ENCODE measurements around the gene MEGF8. TPM values are rescaled to one million over a fixed set of nuclear protein-coding genes. Genes with fewer than 3 reads are reported as not detected.

The MEGF8 gene
- total and polyA plus RNA-seq, 9 of the 15 experiments (the other 6 are each of a cell fraction or from before 2014, with no cell fraction given): 0.28 to 13.1 (median 3.0) TPM

DNA sequence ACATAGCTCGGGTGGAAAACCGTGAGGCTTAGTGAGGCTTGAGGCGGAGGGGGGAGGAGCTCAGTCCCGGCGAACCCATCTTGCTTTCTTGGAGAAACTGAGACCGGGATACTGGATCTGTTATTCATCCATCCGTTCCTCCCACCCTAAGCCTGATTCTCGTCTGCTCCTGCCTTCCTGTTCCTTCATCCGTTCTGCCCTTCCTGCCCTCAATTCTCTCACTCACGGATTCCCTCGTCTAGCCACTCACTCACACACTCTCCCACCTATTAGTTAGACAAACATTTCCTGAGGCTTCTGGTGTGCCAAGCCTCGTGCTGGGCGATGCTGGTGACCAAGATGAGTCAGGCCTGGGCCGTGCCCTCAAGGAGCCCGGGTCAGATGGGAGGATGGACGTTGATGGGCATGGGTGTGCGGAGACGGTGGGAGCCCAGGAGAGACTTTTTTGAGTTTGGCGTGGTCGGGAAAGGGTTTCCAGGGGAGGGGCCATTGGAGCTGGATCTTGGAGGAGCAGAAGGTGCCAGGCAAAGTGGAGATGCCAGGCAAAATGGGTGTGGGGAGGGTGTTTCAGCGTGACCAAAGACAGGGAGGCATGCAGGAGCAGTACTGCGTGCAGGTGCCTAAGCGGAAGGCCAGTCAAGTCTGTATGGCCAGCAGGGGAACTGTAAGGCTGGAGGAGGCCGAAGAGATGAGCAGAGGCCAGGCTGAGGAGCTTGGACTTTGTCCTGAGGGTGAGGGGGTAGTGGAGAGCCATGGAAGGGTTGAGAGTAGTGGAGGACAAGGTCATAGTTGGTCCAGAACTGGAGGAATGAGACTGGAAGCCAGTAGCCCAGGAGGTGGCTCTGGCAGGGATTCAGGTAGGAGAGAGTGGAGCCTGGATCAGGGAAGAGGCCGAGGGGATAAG, 72.1 kb downstream of the MEGF8 start (continued):
- TF ChIP-seq, protein P1, sequence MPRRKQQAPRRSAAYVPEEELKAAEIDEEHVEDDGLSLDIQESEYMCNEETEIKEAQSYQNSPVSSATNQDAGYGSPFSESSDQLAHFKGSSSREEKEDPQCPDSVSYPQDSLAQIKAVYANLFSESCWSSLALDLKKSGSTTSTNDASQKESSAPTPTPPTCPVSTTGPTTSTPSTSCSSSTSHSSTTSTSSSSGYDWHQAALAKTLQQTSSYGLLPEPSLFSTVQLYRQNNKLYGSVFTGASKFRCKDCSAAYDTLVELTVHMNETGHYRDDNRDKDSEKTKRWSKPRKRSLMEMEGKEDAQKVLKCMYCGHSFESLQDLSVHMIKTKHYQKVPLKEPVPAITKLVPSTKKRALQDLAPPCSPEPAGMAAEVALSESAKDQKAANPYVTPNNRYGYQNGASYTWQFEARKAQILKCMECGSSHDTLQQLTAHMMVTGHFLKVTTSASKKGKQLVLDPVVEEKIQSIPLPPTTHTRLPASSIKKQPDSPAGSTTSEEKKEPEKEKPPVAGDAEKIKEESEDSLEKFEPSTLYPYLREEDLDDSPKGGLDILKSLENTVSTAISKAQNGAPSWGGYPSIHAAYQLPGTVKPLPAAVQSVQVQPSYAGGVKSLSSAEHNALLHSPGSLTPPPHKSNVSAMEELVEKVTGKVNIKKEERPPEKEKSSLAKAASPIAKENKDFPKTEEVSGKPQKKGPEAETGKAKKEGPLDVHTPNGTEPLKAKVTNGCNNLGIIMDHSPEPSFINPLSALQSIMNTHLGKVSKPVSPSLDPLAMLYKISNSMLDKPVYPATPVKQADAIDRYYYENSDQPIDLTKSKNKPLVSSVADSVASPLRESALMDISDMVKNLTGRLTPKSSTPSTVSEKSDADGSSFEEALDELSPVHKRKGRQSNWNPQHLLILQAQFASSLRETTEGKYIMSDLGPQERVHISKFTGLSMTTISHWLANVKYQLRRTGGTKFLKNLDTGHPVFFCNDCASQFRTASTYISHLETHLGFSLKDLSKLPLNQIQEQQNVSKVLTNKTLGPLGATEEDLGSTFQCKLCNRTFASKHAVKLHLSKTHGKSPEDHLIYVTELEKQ (CRISPR knock-in tag; IDR thresholded peaks at IDR 0.05): no peak
- no peak for TF ChIP-seq L3MBTL2 (IDR thresholded peaks at IDR 0.05)
- TF ChIP-seq ERF (CRISPR knock-in tag; IDR thresholded peaks at IDR 0.05): no peak
- no peak for TF ChIP-seq HDAC8 (tag; IDR thresholded peaks at IDR 0.05)
- no peak; the same call in 1 of the 2 replicates for TF ChIP-seq PHF8 (IDR thresholded peaks at IDR 0.05; ENCODE audit: borderline replicate concordance, low read length)
- TF ChIP-seq, protein P2, sequence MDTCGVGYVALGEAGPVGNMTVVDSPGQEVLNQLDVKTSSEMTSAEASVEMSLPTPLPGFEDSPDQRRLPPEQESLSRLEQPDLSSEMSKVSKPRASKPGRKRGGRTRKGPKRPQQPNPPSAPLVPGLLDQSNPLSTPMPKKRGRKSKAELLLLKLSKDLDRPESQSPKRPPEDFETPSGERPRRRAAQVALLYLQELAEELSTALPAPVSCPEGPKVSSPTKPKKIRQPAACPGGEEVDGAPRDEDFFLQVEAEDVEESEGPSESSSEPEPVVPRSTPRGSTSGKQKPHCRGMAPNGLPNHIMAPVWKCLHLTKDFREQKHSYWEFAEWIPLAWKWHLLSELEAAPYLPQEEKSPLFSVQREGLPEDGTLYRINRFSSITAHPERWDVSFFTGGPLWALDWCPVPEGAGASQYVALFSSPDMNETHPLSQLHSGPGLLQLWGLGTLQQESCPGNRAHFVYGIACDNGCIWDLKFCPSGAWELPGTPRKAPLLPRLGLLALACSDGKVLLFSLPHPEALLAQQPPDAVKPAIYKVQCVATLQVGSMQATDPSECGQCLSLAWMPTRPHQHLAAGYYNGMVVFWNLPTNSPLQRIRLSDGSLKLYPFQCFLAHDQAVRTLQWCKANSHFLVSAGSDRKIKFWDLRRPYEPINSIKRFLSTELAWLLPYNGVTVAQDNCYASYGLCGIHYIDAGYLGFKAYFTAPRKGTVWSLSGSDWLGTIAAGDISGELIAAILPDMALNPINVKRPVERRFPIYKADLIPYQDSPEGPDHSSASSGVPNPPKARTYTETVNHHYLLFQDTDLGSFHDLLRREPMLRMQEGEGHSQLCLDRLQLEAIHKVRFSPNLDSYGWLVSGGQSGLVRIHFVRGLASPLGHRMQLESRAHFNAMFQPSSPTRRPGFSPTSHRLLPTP (IDR thresholded peaks at IDR 0.05; ENCODE audit: borderline replicate concordance, extremely low read depth, insufficient read length): no peak
- no peak for TF ChIP-seq HMG20B (CRISPR knock-in tag; IDR thresholded peaks at IDR 0.05)
- peak; percentile 21; the same call in 1 of the 2 replicates for TF ChIP-seq CTBP1 (IDR thresholded peaks at IDR 0.05; ENCODE audit: borderline replicate concordance)
- TF ChIP-seq, protein P3, sequence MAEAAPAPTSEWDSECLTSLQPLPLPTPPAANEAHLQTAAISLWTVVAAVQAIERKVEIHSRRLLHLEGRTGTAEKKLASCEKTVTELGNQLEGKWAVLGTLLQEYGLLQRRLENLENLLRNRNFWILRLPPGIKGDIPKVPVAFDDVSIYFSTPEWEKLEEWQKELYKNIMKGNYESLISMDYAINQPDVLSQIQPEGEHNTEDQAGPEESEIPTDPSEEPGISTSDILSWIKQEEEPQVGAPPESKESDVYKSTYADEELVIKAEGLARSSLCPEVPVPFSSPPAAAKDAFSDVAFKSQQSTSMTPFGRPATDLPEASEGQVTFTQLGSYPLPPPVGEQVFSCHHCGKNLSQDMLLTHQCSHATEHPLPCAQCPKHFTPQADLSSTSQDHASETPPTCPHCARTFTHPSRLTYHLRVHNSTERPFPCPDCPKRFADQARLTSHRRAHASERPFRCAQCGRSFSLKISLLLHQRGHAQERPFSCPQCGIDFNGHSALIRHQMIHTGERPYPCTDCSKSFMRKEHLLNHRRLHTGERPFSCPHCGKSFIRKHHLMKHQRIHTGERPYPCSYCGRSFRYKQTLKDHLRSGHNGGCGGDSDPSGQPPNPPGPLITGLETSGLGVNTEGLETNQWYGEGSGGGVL (CRISPR knock-in tag; IDR thresholded peaks at IDR 0.05): no peak
- no peak for TF ChIP-seq GABPB2 (CRISPR knock-in tag; conservative IDR thresholded peaks at IDR 0.05)
- TF ChIP-seq SRSF9 (IDR thresholded peaks at IDR 0.05; ENCODE audit: borderline replicate concordance, low read depth, low read length): no peak
- TF ChIP-seq HSF4 (CRISPR knock-in tag; IDR thresholded peaks at IDR 0.05; ENCODE audit: borderline replicate concordance): no peak
- TF ChIP-seq, protein P4, sequence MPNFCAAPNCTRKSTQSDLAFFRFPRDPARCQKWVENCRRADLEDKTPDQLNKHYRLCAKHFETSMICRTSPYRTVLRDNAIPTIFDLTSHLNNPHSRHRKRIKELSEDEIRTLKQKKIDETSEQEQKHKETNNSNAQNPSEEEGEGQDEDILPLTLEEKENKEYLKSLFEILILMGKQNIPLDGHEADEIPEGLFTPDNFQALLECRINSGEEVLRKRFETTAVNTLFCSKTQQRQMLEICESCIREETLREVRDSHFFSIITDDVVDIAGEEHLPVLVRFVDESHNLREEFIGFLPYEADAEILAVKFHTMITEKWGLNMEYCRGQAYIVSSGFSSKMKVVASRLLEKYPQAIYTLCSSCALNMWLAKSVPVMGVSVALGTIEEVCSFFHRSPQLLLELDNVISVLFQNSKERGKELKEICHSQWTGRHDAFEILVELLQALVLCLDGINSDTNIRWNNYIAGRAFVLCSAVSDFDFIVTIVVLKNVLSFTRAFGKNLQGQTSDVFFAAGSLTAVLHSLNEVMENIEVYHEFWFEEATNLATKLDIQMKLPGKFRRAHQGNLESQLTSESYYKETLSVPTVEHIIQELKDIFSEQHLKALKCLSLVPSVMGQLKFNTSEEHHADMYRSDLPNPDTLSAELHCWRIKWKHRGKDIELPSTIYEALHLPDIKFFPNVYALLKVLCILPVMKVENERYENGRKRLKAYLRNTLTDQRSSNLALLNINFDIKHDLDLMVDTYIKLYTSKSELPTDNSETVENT (CRISPR knock-in tag; IDR thresholded peaks at IDR 0.05): no peak

Data from K562 (cell line).